GM10266 (cell line): ENCODE measurements around the gene PRMT1.
A peak's percentile ranks its signal among the peaks of the same experiment; 100 is the strongest.

Source experiments
- DNase-seq: peaks from one replicate; pipeline ENCODE4 v3.0.0; 2012; ENCODE audit errors: extremely low spot score
- TF ChIP-seq, protein P1 (sequence below): IDR thresholded peaks from 2 replicates; pipeline ENCODE4 v1.5.1; 2012; ENCODE audit warnings: mild to moderate bottlenecking, low read depth; ENCODE audit not compliant: control insufficient read depth, insufficient read depth; ENCODE audit errors: missing control alignments

The PRMT1 gene

DNA sequence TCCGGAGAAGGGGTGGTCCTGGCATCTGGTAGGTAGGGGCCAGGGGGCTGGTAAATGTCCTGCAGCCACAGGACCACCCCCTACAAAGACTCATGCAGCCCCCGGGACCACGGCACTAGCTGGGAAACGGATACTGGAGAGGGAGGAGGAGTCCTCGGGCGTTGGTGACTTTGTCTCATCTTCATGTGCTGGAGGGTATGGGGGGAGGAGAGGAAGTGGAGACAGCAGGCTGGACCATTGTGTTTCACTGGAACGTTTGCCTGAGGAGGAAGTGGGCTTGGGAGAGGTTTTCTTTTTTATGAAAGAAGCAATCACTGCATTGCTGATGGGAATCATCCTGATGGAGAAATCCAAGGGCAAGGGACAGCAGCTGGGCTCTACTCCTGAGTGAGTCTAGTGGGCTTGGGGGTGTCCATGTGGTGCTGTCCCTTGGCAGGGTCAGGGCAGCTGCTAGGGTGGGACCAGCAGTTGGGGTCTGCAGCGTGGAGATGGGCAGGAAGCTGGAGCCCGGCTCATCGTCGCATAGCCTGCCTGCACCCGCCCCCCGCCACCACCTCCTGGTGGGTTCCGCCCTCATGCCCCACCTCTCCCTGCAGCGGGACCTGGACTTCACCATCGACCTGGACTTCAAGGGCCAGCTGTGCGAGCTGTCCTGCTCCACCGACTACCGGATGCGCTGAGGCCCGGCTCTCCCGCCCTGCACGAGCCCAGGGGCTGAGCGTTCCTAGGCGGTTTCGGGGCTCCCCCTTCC, 10.7 kb downstream of the PRMT1 start:
- TF ChIP-seq, protein P1, sequence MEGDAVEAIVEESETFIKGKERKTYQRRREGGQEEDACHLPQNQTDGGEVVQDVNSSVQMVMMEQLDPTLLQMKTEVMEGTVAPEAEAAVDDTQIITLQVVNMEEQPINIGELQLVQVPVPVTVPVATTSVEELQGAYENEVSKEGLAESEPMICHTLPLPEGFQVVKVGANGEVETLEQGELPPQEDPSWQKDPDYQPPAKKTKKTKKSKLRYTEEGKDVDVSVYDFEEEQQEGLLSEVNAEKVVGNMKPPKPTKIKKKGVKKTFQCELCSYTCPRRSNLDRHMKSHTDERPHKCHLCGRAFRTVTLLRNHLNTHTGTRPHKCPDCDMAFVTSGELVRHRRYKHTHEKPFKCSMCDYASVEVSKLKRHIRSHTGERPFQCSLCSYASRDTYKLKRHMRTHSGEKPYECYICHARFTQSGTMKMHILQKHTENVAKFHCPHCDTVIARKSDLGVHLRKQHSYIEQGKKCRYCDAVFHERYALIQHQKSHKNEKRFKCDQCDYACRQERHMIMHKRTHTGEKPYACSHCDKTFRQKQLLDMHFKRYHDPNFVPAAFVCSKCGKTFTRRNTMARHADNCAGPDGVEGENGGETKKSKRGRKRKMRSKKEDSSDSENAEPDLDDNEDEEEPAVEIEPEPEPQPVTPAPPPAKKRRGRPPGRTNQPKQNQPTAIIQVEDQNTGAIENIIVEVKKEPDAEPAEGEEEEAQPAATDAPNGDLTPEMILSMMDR, result no peak
- DNase-seq, result no peak

DNA sequence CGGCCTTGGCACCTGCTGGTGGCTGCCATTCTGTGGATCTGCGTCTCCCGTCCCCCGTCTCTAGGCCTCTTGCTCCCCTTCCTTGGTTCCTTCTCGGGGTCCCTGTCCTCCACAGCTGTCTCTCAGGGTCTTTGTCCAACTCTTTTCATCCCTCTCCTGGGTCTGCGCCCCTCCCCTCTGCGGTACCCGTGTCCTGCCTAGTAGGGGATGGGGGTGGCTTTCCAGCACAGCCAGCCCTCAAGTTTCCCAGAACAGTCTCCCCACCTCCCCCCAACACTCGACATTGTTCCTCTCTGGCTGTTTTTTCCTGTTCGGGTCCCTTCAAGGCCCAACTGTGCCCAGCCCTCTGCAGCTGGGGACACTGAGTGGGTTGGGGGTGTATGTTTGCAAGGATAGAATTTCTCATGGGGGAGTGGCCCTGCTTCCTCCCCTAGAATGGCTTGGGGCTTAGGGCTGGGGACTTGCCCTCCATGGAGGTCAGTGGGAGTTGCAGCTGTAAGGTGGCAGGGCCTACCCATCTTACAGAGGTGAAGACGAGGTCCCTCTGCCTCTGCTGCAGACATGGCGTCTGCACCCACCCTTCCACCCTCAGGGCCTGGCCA, 11.6 kb downstream of the PRMT1 start:
- TF ChIP-seq, protein P1, result no peak
- DNase-seq, result no peak

DNA sequence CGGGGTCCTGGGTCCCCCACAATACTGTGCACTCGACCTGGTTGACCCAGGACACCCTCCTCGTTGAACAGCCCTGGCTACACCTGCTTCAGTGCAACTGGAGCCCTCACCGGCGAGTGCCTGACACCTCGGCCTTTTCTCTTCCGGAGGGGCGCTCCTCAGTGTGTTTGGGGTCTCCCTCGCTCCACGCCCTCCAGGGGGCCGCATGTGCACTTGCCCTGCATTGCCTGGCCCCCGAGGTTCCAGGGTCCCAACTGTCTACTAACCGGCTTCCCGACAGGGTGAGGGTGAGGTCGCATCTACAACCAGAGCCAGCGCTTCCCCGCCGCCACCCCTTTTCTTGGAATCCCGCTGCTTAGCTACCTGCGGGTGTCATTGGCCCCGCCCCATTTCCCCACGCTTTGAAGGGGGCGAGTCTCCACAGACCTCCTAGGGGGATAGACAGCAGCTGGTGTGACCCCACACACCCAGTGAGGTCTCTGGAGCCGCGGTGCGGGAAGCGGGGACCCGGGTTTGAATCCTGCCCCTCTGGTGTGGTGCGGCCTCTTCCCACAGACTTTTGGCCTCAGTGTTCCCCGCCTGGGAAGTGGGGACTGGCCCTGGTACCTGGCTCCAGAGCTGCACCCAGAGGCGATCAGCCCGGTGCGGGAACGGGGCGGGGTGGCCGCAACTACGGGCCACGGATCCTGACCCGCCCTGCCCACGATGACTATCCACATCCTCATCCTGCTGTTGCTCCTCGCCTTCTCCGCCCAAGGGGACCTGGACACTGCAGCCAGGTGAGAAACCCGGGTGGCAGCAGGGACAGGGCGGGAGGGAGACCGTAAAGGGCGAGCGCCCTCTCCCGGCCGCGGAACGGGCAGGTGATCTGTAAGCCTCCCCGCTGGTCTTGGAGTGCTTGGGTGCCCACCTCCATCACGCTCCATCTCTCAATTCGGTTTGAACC, 12.3 kb downstream of the PRMT1 start, which contains the start of gene ADM5:
TSS of gene ADM5 (plus strand) at position 462 of the 946 bp plus-strand sequence. CDS start at position 706, 244 bp downstream.
- DNase-seq, result peak; percentile 56
- TF ChIP-seq, protein P1, result no peak

DNA sequence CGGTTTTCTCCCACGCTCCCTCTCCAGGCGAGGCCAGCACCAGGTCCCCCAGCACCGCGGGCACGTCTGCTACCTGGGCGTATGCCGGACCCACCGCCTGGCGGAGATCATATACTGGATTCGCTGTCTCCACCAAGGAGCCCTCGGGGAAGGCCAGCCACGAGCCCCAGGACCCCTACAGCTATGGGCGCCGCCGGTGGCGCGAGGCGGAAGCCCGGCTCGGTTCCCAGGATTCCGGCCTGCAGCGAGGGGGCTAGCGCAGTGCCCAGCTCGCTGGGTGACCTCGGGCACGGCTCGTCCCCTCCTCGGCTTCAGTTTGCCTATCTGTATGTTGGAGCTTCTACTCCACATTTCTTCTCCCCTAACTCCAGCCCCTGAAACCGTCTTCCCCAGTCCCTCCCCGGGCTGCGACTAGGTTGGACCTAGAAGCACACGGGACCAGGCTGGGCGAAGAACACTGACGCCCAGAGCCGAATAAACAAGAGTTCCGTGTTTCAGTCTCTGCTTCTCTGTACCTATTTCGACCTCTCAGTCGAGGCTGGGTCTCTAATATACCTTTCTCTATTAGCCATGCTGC, 13.1 kb downstream of the PRMT1 start:
- no peak for DNase-seq
- TF ChIP-seq, protein P1, result no peak

GRCh38 chr19:49690656-49691242, 13.7 kb downstream of the PRMT1 start, which contains the start of gene CPT1C:
Gene CPT1C, plus strand, starts transcription at chr19:49691116. Its CDS starts 1,137 bp downstream, at chr19:49692253.
- no peak for DNase-seq
- TF ChIP-seq, protein P1, result no peak

DNA sequence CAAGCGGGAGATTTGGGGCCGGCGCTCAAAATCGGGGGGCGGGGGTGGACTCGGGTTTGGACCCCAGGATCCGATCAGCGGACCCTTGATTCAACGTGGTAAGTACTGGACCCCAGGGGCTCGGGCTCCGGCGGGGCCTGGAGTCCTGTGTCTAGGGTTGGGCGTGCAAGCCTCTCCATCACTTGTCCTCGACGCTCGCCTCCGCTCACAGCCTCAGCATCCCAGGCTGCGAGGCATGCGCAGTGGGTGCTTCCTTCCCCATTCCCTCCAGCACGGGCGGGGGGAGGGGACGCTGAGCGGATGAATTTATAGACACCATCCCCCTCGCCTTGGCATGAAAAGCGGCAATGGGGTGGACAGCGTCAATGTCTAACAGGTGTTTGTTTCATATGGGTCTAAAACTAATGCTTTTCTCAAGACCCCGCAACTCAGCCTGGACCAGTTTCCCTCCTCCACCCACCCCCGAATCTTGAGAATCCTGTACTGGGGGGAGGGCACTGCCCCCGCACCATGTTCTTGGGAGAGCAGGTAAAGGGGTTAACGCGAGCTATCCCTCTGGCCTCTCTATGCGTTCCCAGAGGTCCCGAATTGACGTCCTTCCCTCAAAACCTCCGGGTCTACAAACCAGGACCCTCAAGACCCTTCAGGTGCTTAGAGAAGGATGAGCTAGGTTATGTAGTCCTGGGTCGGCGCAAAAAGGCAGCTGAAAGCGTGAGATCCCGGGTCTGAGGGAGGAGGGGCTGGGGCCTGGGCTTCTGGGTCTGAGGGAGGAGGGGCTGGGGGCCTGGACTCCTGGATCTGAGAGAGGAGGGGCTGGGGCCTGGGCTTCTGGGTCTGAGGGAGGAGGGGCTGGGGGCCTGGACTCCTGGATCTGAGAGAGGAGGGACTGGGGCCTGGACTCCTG, 14.4 kb downstream of the PRMT1 start:
- DNase-seq, result no peak

More for the DNA sequence above, 14.4 kb downstream of the PRMT1 start:
- TF ChIP-seq, protein P1, result no peak
